Endometrium (tissue), 2 donors: ENCODE measurements around the gene C11orf21.

ENCODE experiments used
- FAIRE-seq: peaks from 2 replicates; lab custom pipeline; 2012; peaks lifted over from hg19 to GRCh38; lab: Jason Lieb, UNC
- donor health status: control.
- donor health status: control.

The C11orf21 gene

GRCh38 chr11:2308713-2309112 is 7.0 kb upstream of the C11orf21 start:
- FAIRE-seq, result no peak

GRCh38 chr11:2307501-2308331 is 6.0 kb upstream of the C11orf21 start:
- no peak for FAIRE-seq

- FAIRE-seq, result no peak
These were observed 5.3 kb upstream of the C11orf21 start for GRCh38 chr11:2306877-2307500.

GRCh38 chr11:2306452-2306823 is 4.7 kb upstream of the C11orf21 start:
- peak; percentile 67 for FAIRE-seq

GRCh38 chr11:2305788-2306451 is 4.2 kb upstream of the C11orf21 start:
- FAIRE-seq, result no peak

- FAIRE-seq, result no peak
These were observed 3.5 kb upstream of the C11orf21 start for GRCh38 chr11:2305140-2305778.

- no peak for FAIRE-seq
These were observed 2.9 kb upstream of the C11orf21 start for GRCh38 chr11:2304506-2305139.

GRCh38 chr11:2303627-2304505 is 2.1 kb upstream of the C11orf21 start:
- FAIRE-seq, result no peak

- no peak for FAIRE-seq
These were observed 1.3 kb upstream of the C11orf21 start for GRCh38 chr11:2302896-2303626.

- FAIRE-seq, result no peak
These were observed 683 bp upstream of the C11orf21 start for GRCh38 chr11:2302306-2302895.

GRCh38 chr11:2300936-2301630 is 635 bp downstream of the C11orf21 start:
- FAIRE-seq, result no peak

- FAIRE-seq, result no peak
These were observed 1.3 kb downstream of the C11orf21 start for GRCh38 chr11:2300290-2300935.

GRCh38 chr11:2299773-2300172 is 1.9 kb downstream of the C11orf21 start:
- FAIRE-seq, result no peak

- no peak for FAIRE-seq
These were observed 2.6 kb downstream of the C11orf21 start for GRCh38 chr11:2298795-2299761.

GRCh38 chr11:2298131-2298794 is 3.5 kb downstream of the C11orf21 start:
- no peak for FAIRE-seq

- FAIRE-seq, result no peak
These were observed 4.1 kb downstream of the C11orf21 start for GRCh38 chr11:2297623-2298030.
